HepG2 (cell line): ENCODE data around the gene MINDY1. TPM values are rescaled to one million over a fixed set of nuclear protein-coding genes. Genes with fewer than 3 reads are reported as not detected.

ENCODE experiments used
- ATF7 ChIP-seq, 2 experiments: fragments of 450-650 bp in 1 of 2; sonication (generic) in 1 of 2; formaldehyde crosslinking in 1 of 2; IDR thresholded peaks; 2 replicates each; pipeline versions ENCODE4 v1.4.0 to v1.6.1; 2016 to 2020; ENCODE audit warnings: antibody characterized with exemption in 1 of 2, mild to moderate bottlenecking in 1 of 2, missing genetic modification reagents in 1 of 2
- ETS1 ChIP-seq: sonication (generic); formaldehyde crosslinking; IDR thresholded peaks from 2 replicates; pipeline ENCODE4 v1.4.0; 2020; ENCODE audit warnings: missing genetic modification reagents
- FOXK1 ChIP-seq: sonication (generic); formaldehyde crosslinking; IDR thresholded peaks from 2 replicates; pipeline ENCODE4 v1.4.0; 2020; ENCODE audit warnings: low read depth, missing genetic modification reagents, borderline replicate concordance
- HMGXB4 ChIP-seq, 2 experiments: sonication (generic) in 1 of 2; formaldehyde crosslinking in 1 of 2; IDR thresholded peaks; 2 replicates each; pipeline versions ENCODE4 v1.4.0 to v1.6.1; 2018 to 2020; ENCODE audit warnings: missing genetic modification reagents in 2 of 2, borderline replicate concordance in 1 of 2, low read depth in 1 of 2, mild to moderate bottlenecking in 1 of 2, missing biosample characterization in 1 of 2
- HNRNPLL ChIP-seq: fragments of 200-400 bp; formaldehyde crosslinking; IDR thresholded peaks from 2 replicates; pipeline ENCODE4 v1.6.1; 2017; ENCODE audit warnings: mild to moderate bottlenecking, low read depth, low read length; ENCODE audit not compliant: poor library complexity, severe bottlenecking
- HOXA3 ChIP-seq: sonication (generic); formaldehyde crosslinking; IDR thresholded peaks from 2 replicates; pipeline ENCODE4 v1.5.0; 2020; ENCODE audit warnings: missing genetic modification reagents
- HOXA9 ChIP-seq: sonication (generic); formaldehyde crosslinking; IDR thresholded peaks from 2 replicates; pipeline ENCODE4 v1.8.1; 2022; ENCODE audit warnings: missing genetic modification reagents, mild to moderate bottlenecking, moderate library complexity, borderline replicate concordance
- IKZF4 ChIP-seq: sonication (generic); formaldehyde crosslinking; IDR thresholded peaks from 2 replicates; pipeline ENCODE4 v1.5.1; 2020; ENCODE audit warnings: borderline replicate concordance, mild to moderate bottlenecking, low read depth, missing genetic modification reagents; ENCODE audit errors: not compliant biosample characterization
- KDM5B ChIP-seq: sonication (generic); formaldehyde crosslinking; IDR thresholded peaks from 2 replicates; pipeline ENCODE4 v1.4.0; 2020; ENCODE audit warnings: missing genetic modification reagents, mild to moderate bottlenecking, borderline replicate concordance
- MED1 ChIP-seq: sonication (generic); formaldehyde crosslinking; IDR thresholded peaks from 2 replicates; pipeline ENCODE4 v1.4.0; 2020; ENCODE audit warnings: missing genetic modification reagents
- PATZ1 ChIP-seq: sonication (generic); formaldehyde crosslinking; IDR thresholded peaks from 2 replicates; pipeline ENCODE4 v1.4.0; 2020; ENCODE audit warnings: missing genetic modification reagents
- PCBP1 ChIP-seq: fragments of 200-400 bp; formaldehyde crosslinking; IDR thresholded peaks from 2 replicates; pipeline ENCODE4 v1.6.1; 2017; ENCODE audit warnings: mild to moderate bottlenecking, low read depth, low read length, borderline replicate concordance
- POLR2A ChIP-seq, 2 experiments: IDR thresholded peaks; 2 replicates each; pipeline ENCODE4 v1.6.1; 2011; ENCODE audit warnings: low read depth in 2 of 2, low read length in 2 of 2, mild to moderate bottlenecking in 1 of 2, moderate library complexity in 1 of 2; ENCODE audit not compliant: insufficient read depth in 1 of 2
- PREB ChIP-seq: sonication (generic); formaldehyde crosslinking; IDR thresholded peaks from 2 replicates; pipeline ENCODE4 v1.4.0; 2020; ENCODE audit warnings: missing genetic modification reagents
- TFE3 ChIP-seq: IDR thresholded peaks from 2 replicates; pipeline ENCODE4 v1.6.1; 2016
- ZBTB20 ChIP-seq: sonication (generic); formaldehyde crosslinking; IDR thresholded peaks from 2 replicates; pipeline ENCODE4 v1.8.1; 2023; ENCODE audit warnings: missing genetic modification reagents, low read depth, mild to moderate bottlenecking, borderline replicate concordance
- ZMYM2 ChIP-seq: sonication (generic); formaldehyde crosslinking; IDR thresholded peaks from 2 replicates; pipeline ENCODE4 v1.8.0; 2022; ENCODE audit warnings: mild to moderate bottlenecking, missing genetic modification reagents
- ZNF558 ChIP-seq: sonication (generic); formaldehyde crosslinking; IDR thresholded peaks from 2 replicates; pipeline ENCODE4 v1.9.0; 2022; ENCODE audit warnings: mild to moderate bottlenecking, missing genetic modification reagents, borderline replicate concordance
- ZNF746 ChIP-seq: sonication (generic); formaldehyde crosslinking; IDR thresholded peaks from 2 replicates; pipeline ENCODE4 v1.8.0; 2022; ENCODE audit warnings: mild to moderate bottlenecking, missing genetic modification reagents
- polyA plus RNA-seq, 8 experiments: library from polyadenylated mRNA; depleted of rRNA in 3 of 8; stranded (reverse) in 7 of 8; unstranded in 1 of 8; fragments of >200 nt; fragmentation: Illumina TruSeq in 4 of 8; extraction: Trizol in 4 of 8; gene quantifications; 2 replicates each; pipeline versions ENCODE4 v1.2.1 to v1.2.3, GENCODE V29; 2011 to 2016; ENCODE audit warnings: low read depth in 4 of 8, missing spikeins in 1 of 8, mixed read lengths in 1 of 8; ENCODE audit not compliant: insufficient read depth in 1 of 8
- total RNA-seq, 5 experiments: library from RNA; depleted of rRNA; stranded (reverse); fragments of >200 nt; fragmentation: Illumina TruSeq; extraction: Trizol; gene quantifications; 2 replicates each; pipeline ENCODE4 v1.2.3, GENCODE V29; 2016; ENCODE audit warnings: low read depth in 1 of 5

MINDY1 gene
- total and polyA plus RNA-seq, 2 of the 13 experiments (the other 11 are each of a cell fraction or from before 2014, with no cell fraction given): 11.1 to 15.0 TPM

GRCh38 chr1:150974580-150975478 is 31.9 kb downstream of the MINDY1 start, which contains the start of gene CERS2 (continued):
- TF ChIP-seq PREB (CRISPR knock-in tag) (no peak), ZBTB20 (CRISPR knock-in tag) (no peak), FOXK1 (no peak), ZNF746 (CRISPR knock-in tag) (peak; percentile 56; the same call in 1 of the 2 replicates), ETS1 (no peak), IKZF4 (CRISPR knock-in tag) (no peak), MED1 (CRISPR knock-in tag) (no peak), HOXA3 (CRISPR knock-in tag) (peak; percentile 57; the same call in 1 of the 2 replicates), HMGXB4 (CRISPR knock-in tag; IDR thresholded peaks at IDR 0.05; ENCODE audit: borderline replicate concordance in 1 of 2, low read depth in 1 of 2) (peak in 1 of 2 experiments; percentile 39; a peak in 2 of 4 replicates), ATF7 (IDR thresholded peaks at IDR 0.05) (no peak), ATF7 (CRISPR knock-in tag; IDR thresholded peaks at IDR 0.05) (no peak), ZMYM2 (CRISPR knock-in tag) (no peak), ZNF558 (CRISPR knock-in tag) (no peak), HOXA9 (CRISPR knock-in tag) (no peak), PATZ1 (CRISPR knock-in tag) (peak; percentile 77), TFE3 (CRISPR knock-in tag) (0 out of 2 replicates have a peak, but pooled peaks have one; percentile 14), PCBP1 (peak; percentile 68; the same call in 1 of the 2 replicates), KDM5B (CRISPR knock-in tag) (0 out of 2 replicates have a peak, but pooled peaks have one; percentile 6), POLR2A (IDR thresholded peaks at IDR 0.05; ENCODE audit: insufficient read depth in 1 of 2, low read depth in 2 of 2, low read length in 2 of 2) (peak in 1 of 2 experiments; percentile 65; a peak in 3 of 4 replicates), HNRNPLL (peak; percentile 54)
